Hematopoietic multipotent progenitor cell treated with erythropoietin and hydrocortisone succinate and interleukin-3 and kit ligand, for 17 days (in vitro differentiated cells): Measurements from ENCODE around the gene ABCC2.
"Not testable (repeated sequence)": the region's sequence is repeated elsewhere in the genome, so short reads cannot be mapped to it uniquely, and the experiment has no call there.

Experiments
- DNase-seq: peaks from one replicate; pipeline ENCODE4 v3.0.0-alpha.2; 2015; ENCODE audit warnings: low spot score

ABCC2 gene

GRCh38 chr10:99809481-99809880 is 27.0 kb downstream of the ABCC2 start:
- no peak for DNase-seq

- no peak for DNase-seq
Measured at GRCh38 chr10:99809931-99810615, 27.6 kb downstream of the ABCC2 start.

GRCh38 chr10:99812177-99812576 is 29.7 kb downstream of the ABCC2 start:
- no peak for DNase-seq

- no peak for DNase-seq
Measured at GRCh38 chr10:99814143-99814542, 31.7 kb downstream of the ABCC2 start.

GRCh38 chr10:99815621-99816020 is 33.2 kb downstream of the ABCC2 start:
- DNase-seq: no peak

GRCh38 chr10:99827936-99828335 is 45.5 kb downstream of the ABCC2 start:
- DNase-seq: no peak

GRCh38 chr10:99828464-99828863 is 46.0 kb downstream of the ABCC2 start:
- no peak for DNase-seq

GRCh38 chr10:99832439-99832838 is 50.0 kb downstream of the ABCC2 start:
- DNase-seq: no peak

- no peak for DNase-seq
Measured at GRCh38 chr10:99834410-99834809, 52.0 kb downstream of the ABCC2 start.

- no peak for DNase-seq
Measured at GRCh38 chr10:99835947-99836346, 53.5 kb downstream of the ABCC2 start.

GRCh38 chr10:99836711-99837110 is 54.3 kb downstream of the ABCC2 start:
- DNase-seq: no peak

- not testable (repeated sequence) for DNase-seq
Measured at GRCh38 chr10:99840859-99841258, 58.4 kb downstream of the ABCC2 start.

- no peak for DNase-seq
Measured at GRCh38 chr10:99841746-99842145, 59.3 kb downstream of the ABCC2 start.

- no peak for DNase-seq
Measured at GRCh38 chr10:99843310-99843709, 60.9 kb downstream of the ABCC2 start.

GRCh38 chr10:99844433-99844955 is 62.1 kb downstream of the ABCC2 start:
- no peak for DNase-seq

GRCh38 chr10:99845837-99846382 is 63.5 kb downstream of the ABCC2 start:
- peak; percentile 77 for DNase-seq

GRCh38 chr10:99849057-99849456 is 66.6 kb downstream of the ABCC2 start:
- DNase-seq: no peak

- no peak for DNase-seq
Measured at GRCh38 chr10:99849536-99849935, 67.1 kb downstream of the ABCC2 start.

GRCh38 chr10:99850021-99850766 is 67.8 kb downstream of the ABCC2 start:
- DNase-seq: no peak

GRCh38 chr10:99850767-99851340 is 68.4 kb downstream of the ABCC2 start:
- no peak for DNase-seq

- DNase-seq: no peak
Measured at GRCh38 chr10:99851825-99852224, 69.4 kb downstream of the ABCC2 start.

- no peak for DNase-seq
Measured at GRCh38 chr10:99852481-99853213, 70.2 kb downstream of the ABCC2 start.
